GM19455 (cell line): Measurements from ENCODE around the gene LDLRAP1.
A peak's percentile ranks its signal among the peaks of the same experiment; 100 is the strongest.
"Not testable (repeated sequence)": the region's sequence is repeated elsewhere in the genome, so short reads cannot be mapped to it uniquely, and the experiment has no call there.

Source experiments
- ATAC-seq: cut with Tn5 transposase; IDR thresholded peaks from one replicate; pipeline ENCODE4 v1.9.1; 2021; ENCODE audit not compliant: unreplicated experiment

LDLRAP1 gene, protein sequence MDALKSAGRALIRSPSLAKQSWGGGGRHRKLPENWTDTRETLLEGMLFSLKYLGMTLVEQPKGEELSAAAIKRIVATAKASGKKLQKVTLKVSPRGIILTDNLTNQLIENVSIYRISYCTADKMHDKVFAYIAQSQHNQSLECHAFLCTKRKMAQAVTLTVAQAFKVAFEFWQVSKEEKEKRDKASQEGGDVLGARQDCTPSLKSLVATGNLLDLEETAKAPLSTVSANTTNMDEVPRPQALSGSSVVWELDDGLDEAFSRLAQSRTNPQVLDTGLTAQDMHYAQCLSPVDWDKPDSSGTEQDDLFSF

GRCh38 chr1:25543425-25544242 lies at the start of gene LDLRAP1:
Gene LDLRAP1, plus strand, starts transcription at chr1:25543606. Its CDS starts 93 bp downstream, at chr1:25543699.
- ATAC-seq, result peak; percentile 72

DNA sequence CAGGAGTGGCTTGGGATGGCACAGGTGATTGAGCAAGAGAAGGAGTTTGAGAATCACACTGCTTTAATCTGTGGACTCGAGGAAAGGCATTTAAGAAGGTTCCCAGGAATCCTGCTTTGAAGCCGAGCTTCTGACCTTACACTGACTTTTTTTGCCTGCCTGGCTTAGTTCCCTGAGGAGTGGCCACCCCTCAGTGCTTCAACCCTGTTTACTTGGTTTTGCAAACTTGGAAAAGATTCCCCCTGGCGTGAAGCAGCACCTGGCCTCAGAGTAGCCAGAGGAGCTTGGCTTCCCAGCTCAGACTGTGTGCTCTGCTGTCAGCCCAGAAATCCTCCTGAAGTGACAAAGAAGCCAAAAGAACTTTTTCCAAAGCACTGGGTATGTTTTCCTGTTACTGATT lies 48.5 kb upstream of the LDLRAP1 start:
- no peak for ATAC-seq

DNA sequence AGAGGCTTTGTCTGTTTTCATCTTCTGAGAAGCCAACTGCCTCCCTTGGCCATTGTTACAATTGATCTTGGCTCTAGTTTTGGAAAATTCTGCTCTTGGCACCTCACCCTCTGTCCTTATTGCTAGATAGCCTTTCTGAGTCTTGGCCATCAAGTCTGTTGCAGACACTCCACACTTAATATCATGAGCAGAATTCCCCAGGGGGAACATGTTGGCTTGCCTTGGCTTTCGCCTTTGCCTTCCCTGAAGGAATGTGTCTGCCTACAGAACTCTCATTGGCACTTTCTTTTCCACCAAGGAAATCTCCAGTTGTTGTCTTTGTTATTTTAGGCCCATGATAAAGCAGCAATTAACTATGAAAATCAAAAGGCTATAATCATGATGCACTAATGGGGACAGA lies 42.7 kb upstream of the LDLRAP1 start:
- no peak for ATAC-seq

GRCh38 chr1:25501235-25502058 lies 42.0 kb upstream of the LDLRAP1 start:
- ATAC-seq, result no peak

GRCh38 chr1:25502957-25503356 lies 40.4 kb upstream of the LDLRAP1 start:
- ATAC-seq, result no peak

DNA sequence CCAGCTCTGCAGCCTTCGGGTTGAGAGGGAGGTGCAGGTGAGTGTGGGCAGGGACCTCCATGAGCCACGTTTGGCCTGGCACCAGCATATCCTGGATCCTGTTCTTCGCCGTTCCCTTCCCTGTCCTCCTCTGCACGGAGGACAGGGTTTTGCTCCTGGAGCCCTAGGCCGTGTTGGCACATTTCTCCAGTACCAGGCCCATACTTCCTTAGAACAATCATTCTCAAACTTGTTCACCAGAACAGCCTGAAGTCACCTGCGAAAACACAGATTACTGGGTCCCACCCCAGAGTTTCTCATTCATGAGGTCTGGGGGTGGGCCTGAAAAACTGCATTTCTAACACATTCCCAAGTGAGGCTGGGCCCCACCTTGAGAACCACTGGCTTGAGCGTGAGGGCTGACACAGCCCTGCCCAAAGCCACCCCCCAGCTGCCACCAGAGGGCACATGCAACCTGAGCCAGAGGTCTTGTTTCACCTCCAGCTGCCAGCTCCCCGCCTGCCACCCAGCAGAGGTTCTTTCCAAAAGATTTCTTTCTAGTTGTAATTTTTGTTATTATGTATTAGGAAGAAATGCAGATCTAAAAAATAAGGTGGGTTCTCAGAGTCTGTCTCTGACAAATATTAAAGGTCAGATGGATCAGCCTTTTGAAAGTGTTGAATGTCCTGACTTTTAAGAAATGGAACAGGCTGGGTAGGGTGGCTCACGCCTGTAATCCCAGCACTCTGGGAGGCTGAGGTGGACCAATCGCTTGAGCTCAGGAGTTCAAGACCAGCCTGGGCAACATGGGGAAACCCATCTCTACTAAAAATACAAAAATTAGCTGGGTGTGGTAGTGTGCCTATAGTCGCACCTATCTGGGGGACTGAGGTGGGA lies 39.6 kb upstream of the LDLRAP1 start:
- no peak for ATAC-seq

GRCh38 chr1:25504706-25505595 lies 38.5 kb upstream of the LDLRAP1 start:
- ATAC-seq, result no peak

GRCh38 chr1:25505656-25506385 lies 37.6 kb upstream of the LDLRAP1 start:
- no peak for ATAC-seq

DNA sequence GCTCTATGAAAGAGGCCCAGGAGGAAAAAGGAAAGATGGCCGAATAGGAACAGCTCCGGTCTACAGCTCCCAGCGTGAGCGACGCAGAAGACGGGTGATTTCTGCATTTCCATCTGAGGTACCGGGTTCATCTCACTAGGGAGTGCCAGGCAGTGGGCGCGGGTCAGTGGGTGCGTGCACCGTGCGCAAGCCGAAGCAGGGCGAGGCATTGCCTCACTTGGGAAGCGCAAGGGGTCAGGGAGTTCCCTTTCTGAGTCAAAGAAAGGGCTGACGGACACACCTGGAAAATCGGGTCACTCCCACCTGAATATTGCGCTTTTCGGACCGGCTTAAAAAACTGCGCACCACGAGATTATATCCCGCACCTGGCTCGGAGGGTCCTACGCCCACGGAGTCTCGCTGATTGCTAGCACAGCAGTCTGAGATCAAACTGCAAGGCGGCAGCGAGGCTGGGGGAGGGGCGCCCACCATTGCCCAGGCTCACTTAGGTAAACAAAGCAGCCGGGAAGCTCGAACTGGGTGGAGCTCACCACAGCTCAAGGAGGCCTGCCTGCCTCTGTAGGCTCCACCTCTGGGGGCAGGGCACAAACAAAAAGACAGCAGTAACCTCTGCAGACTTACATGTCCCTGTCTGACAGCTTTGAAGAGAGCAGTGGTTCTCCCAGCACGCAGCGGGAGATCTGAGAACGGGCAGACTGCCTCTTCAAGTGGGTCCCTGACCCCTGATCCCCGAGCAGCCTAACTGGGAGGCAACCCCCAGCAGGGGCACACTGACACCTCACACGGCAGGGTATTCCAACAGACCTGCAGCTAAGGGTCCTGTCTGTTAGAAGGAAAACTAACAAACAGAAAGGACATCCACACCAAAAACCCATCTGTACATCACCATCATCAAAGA lies 36.6 kb upstream of the LDLRAP1 start:
- ATAC-seq, result not testable (repeated sequence)

GRCh38 chr1:25513666-25514065 lies 29.7 kb upstream of the LDLRAP1 start:
- ATAC-seq, result no peak

GRCh38 chr1:25515033-25515432 lies 28.4 kb upstream of the LDLRAP1 start:
- no peak for ATAC-seq

- no peak for ATAC-seq
These were observed 26.7 kb upstream of the LDLRAP1 start for GRCh38 chr1:25516686-25517085.

GRCh38 chr1:25517476-25518394 lies 25.7 kb upstream of the LDLRAP1 start:
- ATAC-seq, result no peak

DNA sequence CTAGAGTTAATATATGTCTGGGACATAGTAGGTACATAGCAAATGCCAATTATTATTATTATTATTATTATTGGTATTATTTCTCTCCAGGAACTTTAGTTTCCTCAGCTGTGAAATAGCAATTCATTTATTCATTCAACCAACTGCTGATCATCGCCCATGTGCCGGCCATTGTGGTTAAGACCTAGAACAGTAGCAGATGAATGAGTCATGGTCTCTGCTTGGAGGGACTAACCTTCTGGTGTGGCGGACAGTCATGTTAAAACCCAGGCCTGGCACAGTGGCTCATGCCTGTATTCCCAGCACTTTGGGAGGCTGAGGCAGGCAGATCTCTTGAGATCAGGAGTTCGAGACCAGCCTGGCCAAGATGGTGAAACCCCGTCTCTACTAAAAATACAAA lies 23.8 kb upstream of the LDLRAP1 start:
- ATAC-seq, result no peak

GRCh38 chr1:25520446-25521061 lies 22.9 kb upstream of the LDLRAP1 start:
- no peak for ATAC-seq

GRCh38 chr1:25522031-25522655 lies 21.3 kb upstream of the LDLRAP1 start:
- no peak for ATAC-seq
